ENCODE data around the gene PTRH1.

Gene PTRH1

GRCh38 chr9:127734247-127734746 is 18.8 kb upstream of the PTRH1 start:
- H3K4me2 ChIP-seq (ENCODE audit: low read length): peak overlapping the region; percentile 80
- H4K20me1 ChIP-seq (ENCODE audit: control insufficient read depth, insufficient read depth, low read depth, low read length): no peaks in the 10 kb centered on the region
- no peaks in the 10 kb centered on the region for H3K9me2 ChIP-seq (replicated peaks; ENCODE audit: control insufficient read depth, low read length)
- H3K27ac ChIP-seq (ENCODE audit: low read depth, low read length): no peak overlapping the region
- peaks cover 17% of the 10 kb centered on the region for H3K4me1 ChIP-seq (ENCODE audit: control insufficient read depth, low read length)
- H3K27me3 ChIP-seq (ENCODE audit: control insufficient read depth, low read length): no peaks in the 10 kb centered on the region
- no peaks in the 10 kb centered on the region for H3K36me3 ChIP-seq (ENCODE audit: control insufficient read depth, low read length)
- no peaks in the 10 kb centered on the region for H3K9me3 ChIP-seq (ENCODE audit: control insufficient read depth, insufficient read depth, low read length)
- H3K79me2 ChIP-seq (ENCODE audit: control insufficient read depth, low read length): no peaks in the 10 kb centered on the region
- TF ChIP-seq EZH2phosphoT487 (IDR thresholded peaks at IDR 0.05; ENCODE audit: borderline replicate concordance, low read length) (no peak), CTCF (IDR thresholded peaks at IDR 0.05; ENCODE audit: low read depth, low read length, poor library complexity, severe bottlenecking) (no peak)
- peak overlapping the region; percentile 85 for H3K4me3 ChIP-seq (ENCODE audit: low read length)
- H3F3A ChIP-seq (ENCODE audit: control insufficient read depth, insufficient read depth): no peaks in the 10 kb centered on the region; the same call in 1 of the 2 replicates

- Histone ChIP-seq H3K4me2 (ENCODE audit: low read length) (peak overlapping the region; percentile 80; the same call in 1 of the 2 replicates), H4K20me1 (ENCODE audit: control insufficient read depth, insufficient read depth, low read depth, low read length) (no peaks in the 10 kb centered on the region), H3K79me2 (ENCODE audit: control insufficient read depth, low read length) (no peaks in the 10 kb centered on the region), H3K9me3 (ENCODE audit: control insufficient read depth, insufficient read depth, low read length) (no peaks in the 10 kb centered on the region), H3K27ac (ENCODE audit: low read depth, low read length) (no peak overlapping the region), H3K4me3 (ENCODE audit: low read length) (no peak overlapping the region), H3K4me1 (ENCODE audit: control insufficient read depth, low read length) (peaks cover 17% of the 10 kb centered on the region), H3F3A (ENCODE audit: control insufficient read depth, insufficient read depth) (no peaks in the 10 kb centered on the region; the same call in 1 of the 2 replicates), H3K36me3 (ENCODE audit: control insufficient read depth, low read length) (no peaks in the 10 kb centered on the region), H3K9me2 (replicated peaks; ENCODE audit: control insufficient read depth, low read length) (no peaks in the 10 kb centered on the region), H3K27me3 (ENCODE audit: control insufficient read depth, low read length) (no peaks in the 10 kb centered on the region)
- no peak for TF ChIP-seq CTCF (IDR thresholded peaks at IDR 0.05; ENCODE audit: low read depth, low read length, poor library complexity, severe bottlenecking)
- TF ChIP-seq EZH2phosphoT487 (IDR thresholded peaks at IDR 0.05; ENCODE audit: borderline replicate concordance, low read length): no peak
These were observed 18.2 kb upstream of the PTRH1 start for GRCh38 chr9:127733614-127734013.

GRCh38 chr9:127732444-127732843 is 17.0 kb upstream of the PTRH1 start:
- Histone ChIP-seq H3K4me1 (ENCODE audit: control insufficient read depth, low read length) (peaks cover 17% of the 10 kb centered on the region), H3K79me2 (ENCODE audit: control insufficient read depth, low read length) (no peaks in the 10 kb centered on the region), H3K27me3 (ENCODE audit: control insufficient read depth, low read length) (no peaks in the 10 kb centered on the region), H4K20me1 (ENCODE audit: control insufficient read depth, insufficient read depth, low read depth, low read length) (no peaks in the 10 kb centered on the region), H3K27ac (ENCODE audit: low read depth, low read length) (no peak overlapping the region), H3F3A (ENCODE audit: control insufficient read depth, insufficient read depth) (no peaks in the 10 kb centered on the region), H3K4me3 (ENCODE audit: low read length) (no peak overlapping the region), H3K9me3 (ENCODE audit: control insufficient read depth, insufficient read depth, low read length) (no peaks in the 10 kb centered on the region), H3K36me3 (ENCODE audit: control insufficient read depth, low read length) (no peaks in the 10 kb centered on the region), H3K9me2 (replicated peaks; ENCODE audit: control insufficient read depth, low read length) (no peaks in the 10 kb centered on the region), H3K4me2 (ENCODE audit: low read length) (no peak overlapping the region)
- TF ChIP-seq CTCF (IDR thresholded peaks at IDR 0.05; ENCODE audit: low read depth, low read length, poor library complexity, severe bottlenecking) (no peak), EZH2phosphoT487 (IDR thresholded peaks at IDR 0.05; ENCODE audit: borderline replicate concordance, low read length) (no peak)

Data from DOHH2 (cell line).